Measurements from ENCODE around the gene WDR93.

- TF ChIP-seq, protein P1, sequence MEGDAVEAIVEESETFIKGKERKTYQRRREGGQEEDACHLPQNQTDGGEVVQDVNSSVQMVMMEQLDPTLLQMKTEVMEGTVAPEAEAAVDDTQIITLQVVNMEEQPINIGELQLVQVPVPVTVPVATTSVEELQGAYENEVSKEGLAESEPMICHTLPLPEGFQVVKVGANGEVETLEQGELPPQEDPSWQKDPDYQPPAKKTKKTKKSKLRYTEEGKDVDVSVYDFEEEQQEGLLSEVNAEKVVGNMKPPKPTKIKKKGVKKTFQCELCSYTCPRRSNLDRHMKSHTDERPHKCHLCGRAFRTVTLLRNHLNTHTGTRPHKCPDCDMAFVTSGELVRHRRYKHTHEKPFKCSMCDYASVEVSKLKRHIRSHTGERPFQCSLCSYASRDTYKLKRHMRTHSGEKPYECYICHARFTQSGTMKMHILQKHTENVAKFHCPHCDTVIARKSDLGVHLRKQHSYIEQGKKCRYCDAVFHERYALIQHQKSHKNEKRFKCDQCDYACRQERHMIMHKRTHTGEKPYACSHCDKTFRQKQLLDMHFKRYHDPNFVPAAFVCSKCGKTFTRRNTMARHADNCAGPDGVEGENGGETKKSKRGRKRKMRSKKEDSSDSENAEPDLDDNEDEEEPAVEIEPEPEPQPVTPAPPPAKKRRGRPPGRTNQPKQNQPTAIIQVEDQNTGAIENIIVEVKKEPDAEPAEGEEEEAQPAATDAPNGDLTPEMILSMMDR (conservative IDR thresholded peaks at IDR 0.05; ENCODE audit: low read length) = no peak
- TF ChIP-seq EZH2phosphoT487 (IDR thresholded peaks at IDR 0.05; ENCODE audit: borderline replicate concordance, low read depth, low read length) = no peak
Observed at GRCh38 chr15:89756897-89757296, 66.3 kb downstream of the WDR93 start.

Data from OCI-LY7 (cell line).